Motor neuron (in vitro differentiated cells): ENCODE results near the gene PTPRB. TPM values are rescaled to one million over a fixed set of nuclear protein-coding genes. Genes with fewer than 3 reads are reported as not detected.

Source experiments
- ATAC-seq, 8 experiments: fragments of 200-7000 bp; cut with Tn5 transposase; replicated peaks in 6 of 8; 2 replicates each; pipeline ENCODE4 v1.8.0; 2021; ENCODE audit warnings: mild to moderate bottlenecking in 8 of 8, moderate library complexity in 8 of 8
- H3K27ac ChIP-seq, 2 donors: fragments of 250-450 bp; sonication (Bioruptor Pico); 2 replicates each; pipeline ENCODE4 v1.9.0; 2021; ENCODE audit warnings: antibody characterized with exemption in 2 of 2, mild to moderate bottlenecking in 2 of 2, moderate library complexity in 1 of 2
- H3K4me1 ChIP-seq, 2 donors: fragments of 250-450 bp; sonication (Bioruptor Pico); replicated peaks in 1 of 2; 2 replicates each; pipeline ENCODE4 v1.6.1; 2021; ENCODE audit warnings: antibody characterized with exemption in 2 of 2, mild to moderate bottlenecking in 2 of 2, moderate library complexity in 1 of 2
- H3K4me3 ChIP-seq, 5 donors: fragments of 250-450 bp; sonication (Bioruptor Pico); 2 replicates each; pipeline ENCODE4 v1.9.0; 2021; ENCODE audit warnings: antibody characterized with exemption in 5 of 5, mild to moderate bottlenecking in 5 of 5, moderate library complexity in 4 of 5
- WGBS, 10 experiments: fragments of 450-650 bp; shearing (Covaris generic); methylation state at CpG; one replicate each; pipeline ENCODE4 v1.0.0; 2022; 5-methylcytosine and 5-hydroxymethylcytosine counted together
- in situ Hi-C, 9 experiments: fragments of 400-800 bp; cut with MboI; loops; one replicate each; pipeline ENCODE4 v1.15.0; 2021; ENCODE audit warnings: low sequenced_read_pairs in 9 of 9, low pct_unique_long_range_greater_than_20kb in 2 of 9; ENCODE audit not compliant: unreplicated experiment in 9 of 9
- total RNA-seq, 8 experiments: library from RNA; unstranded; fragments of 300-600 nt; gene quantifications; 2 replicates each; pipeline versions ENCODE4 v1.2.3 to v1.2.4, GENCODE V29; 2022

PTPRB gene
- total RNA-seq, 8 experiments from 2014 or later: 0.03 to 1.0 (median 0.43) TPM; not detected in 1

DNA sequence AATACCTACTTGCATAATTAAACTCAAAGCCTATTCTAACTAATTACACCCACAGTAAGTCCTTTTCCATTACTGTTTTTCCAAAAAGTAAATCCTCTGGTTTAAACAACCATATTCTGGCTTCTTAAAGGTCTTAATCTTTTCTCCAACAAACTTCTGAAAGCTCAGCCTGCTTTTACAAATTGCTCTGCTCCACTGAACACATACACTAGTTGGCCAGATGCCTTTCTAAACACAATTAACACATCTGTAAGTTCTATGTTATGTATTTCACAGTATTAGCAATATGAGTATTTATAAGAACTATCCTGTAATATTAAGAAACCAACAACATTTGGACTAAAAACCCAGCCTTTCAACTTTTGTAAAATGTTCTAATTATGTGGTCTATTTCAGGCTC, 30.1 kb downstream of the PTPRB start:
- H3K4me3 ChIP-seq: no peak overlapping the region
- H3K27ac ChIP-seq: no peak overlapping the region
- peaks cover 4% of the 10 kb centered on the region in 2 donors for H3K4me1 ChIP-seq
- in situ Hi-C loops: no loop called here
- no peak for ATAC-seq

- Histone ChIP-seq H3K4me3 (no peak overlapping the region), H3K27ac (no peak overlapping the region), H3K4me1 (peaks cover 4% of the 10 kb centered on the region in 2 donors)
- in situ Hi-C loops: no loop called here
- ATAC-seq: no peak
- WGBS, 10 experiments: 60 to 100% (median 88%) methylated on average over 2 to 5 of the region's 5 CpGs
These were observed 31.3 kb downstream of the PTPRB start for GRCh38 chr12:70605976-70606375.

DNA sequence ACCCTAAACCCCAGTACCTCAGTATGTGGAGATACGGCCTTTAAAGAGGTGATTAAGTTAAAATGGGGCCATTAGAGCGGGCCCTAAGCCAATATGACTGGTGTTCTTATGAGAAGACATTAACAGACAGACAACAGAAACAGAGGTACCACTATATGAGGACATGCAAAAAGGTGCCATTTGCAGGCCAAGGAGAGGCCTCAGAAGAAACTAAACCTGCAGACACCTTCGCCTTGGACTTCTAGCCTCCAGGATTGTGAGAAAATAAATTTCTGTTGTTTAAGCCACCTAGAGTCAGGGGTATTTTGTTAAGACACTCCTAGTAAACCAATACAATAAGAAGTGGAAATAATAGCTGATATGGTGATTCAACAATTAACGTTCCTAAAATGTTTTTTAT, 32.6 kb downstream of the PTPRB start:
- Histone ChIP-seq H3K27ac (no peak overlapping the region), H3K4me3 (no peak overlapping the region), H3K4me1 (peaks cover 4% of the 10 kb centered on the region in 2 donors)
- ATAC-seq: no peak
- in situ Hi-C loops: no loop called here
- 56 to 100% (median 89%) methylated on average over 1 to 4 of the region's 4 CpGs; no CpG with 5 or more reads in 1 of the 10 experiments for WGBS, 10 experiments

DNA sequence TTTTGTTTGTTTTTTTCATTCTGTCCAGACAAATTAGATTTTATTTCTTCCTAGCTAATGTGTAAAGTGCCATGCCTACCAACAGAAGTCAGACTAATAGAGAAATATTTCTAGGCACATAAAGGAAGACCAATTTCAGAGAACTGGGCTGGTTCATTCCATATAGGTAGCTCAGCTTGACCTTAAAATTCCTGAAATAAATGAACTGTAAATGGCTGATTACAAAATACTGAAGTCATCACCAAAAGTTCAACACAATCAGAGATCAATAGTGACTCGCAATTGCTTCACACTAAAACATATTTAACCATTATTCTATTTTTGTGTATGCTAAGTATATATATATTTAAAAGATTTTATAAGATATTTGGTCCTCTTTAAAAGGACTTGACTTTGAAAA, 34.2 kb downstream of the PTPRB start:
- ATAC-seq: no peak
- Histone ChIP-seq H3K4me1 (no peaks in the 10 kb centered on the region), H3K27ac (no peak overlapping the region), H3K4me3 (no peak overlapping the region)
- in situ Hi-C loops: no loop called here
- 15 to 92% (median 89%) methylated on average over 1 of the region's 1 CpG; no CpG with 5 or more reads in 5 of the 10 experiments for WGBS, 10 experiments

DNA sequence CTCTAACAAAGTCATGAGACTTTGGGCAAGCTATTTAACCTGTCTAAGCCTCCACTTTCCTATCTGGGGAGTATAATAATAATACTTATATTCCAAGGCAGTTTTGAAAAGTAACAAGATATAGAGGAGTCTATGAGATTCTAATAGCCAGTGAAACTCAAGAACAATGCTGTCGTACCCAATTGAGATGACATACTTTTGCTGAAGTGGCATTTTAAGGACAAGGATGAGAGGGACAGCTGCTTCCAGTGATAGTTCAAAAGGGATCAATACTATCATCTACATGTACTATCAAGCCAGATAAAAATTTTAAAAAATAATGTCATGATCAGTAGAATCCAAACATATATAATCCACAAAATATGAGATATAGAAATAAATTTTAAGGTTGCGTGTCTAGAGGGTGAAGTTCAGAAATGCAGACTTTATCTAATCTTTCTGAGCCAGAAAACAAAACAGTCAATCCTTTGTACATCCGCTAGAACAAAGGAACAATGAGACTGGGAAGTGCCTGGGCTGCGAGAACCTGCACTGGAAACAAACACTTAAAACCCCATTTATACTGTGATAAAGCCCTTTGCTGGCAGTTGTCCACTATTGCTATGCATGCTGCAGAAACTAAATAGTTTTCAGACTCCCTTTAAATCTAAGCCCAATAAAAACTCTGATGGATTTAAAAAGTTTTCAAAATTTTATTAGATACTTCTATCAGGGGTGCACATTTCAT, 38.6 kb downstream of the PTPRB start:
- Histone ChIP-seq H3K27ac (no peak overlapping the region), H3K4me3 (no peak overlapping the region), H3K4me1 (no peaks in the 10 kb centered on the region)
- ATAC-seq: peak in 1 of 8 experiments; percentile 28
- 38 to 100% (median 81%) methylated on average over 1 to 4 of the region's 4 CpGs for WGBS, 10 experiments
- in situ Hi-C loops: loop anchor here in 7 of 9 experiments (10.0 to 25.0 kb wide), 5 partner anchors 116 to 711 kb away; no protein-coding TSS in a partner anchor

DNA sequence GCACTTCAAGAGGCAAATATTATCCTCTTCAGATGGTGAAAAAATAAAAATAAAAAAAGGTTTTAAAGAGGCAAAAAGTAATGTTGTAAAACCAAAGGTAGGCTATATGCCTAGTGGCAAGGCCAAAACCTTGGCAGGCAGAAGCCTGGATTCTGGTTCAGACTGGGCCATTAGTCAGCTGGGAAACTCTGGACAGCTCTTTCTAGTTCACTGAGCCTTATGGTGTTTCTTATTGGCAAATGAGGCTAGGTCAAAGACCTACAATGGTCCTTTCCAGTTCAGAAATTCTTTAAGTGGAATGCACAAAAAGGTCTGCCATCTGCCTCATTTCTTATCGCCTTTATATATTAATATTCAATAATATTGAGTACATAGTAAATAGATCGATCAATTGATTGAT, 44.6 kb downstream of the PTPRB start:
- Histone ChIP-seq H3K4me3 (no peak overlapping the region), H3K4me1 (no peaks in the 10 kb centered on the region), H3K27ac (no peak overlapping the region)
- in situ Hi-C loops: loop anchor here in 7 of 9 experiments (10.0 to 25.0 kb wide), 5 partner anchors 122 to 705 kb away; no protein-coding TSS in a partner anchor
- WGBS, 10 experiments: 64 to 100% (median 98%) methylated on average over 1 to 2 of the region's 2 CpGs; no CpG with 5 or more reads in 2 of the 10 experiments
- ATAC-seq: no peak

DNA sequence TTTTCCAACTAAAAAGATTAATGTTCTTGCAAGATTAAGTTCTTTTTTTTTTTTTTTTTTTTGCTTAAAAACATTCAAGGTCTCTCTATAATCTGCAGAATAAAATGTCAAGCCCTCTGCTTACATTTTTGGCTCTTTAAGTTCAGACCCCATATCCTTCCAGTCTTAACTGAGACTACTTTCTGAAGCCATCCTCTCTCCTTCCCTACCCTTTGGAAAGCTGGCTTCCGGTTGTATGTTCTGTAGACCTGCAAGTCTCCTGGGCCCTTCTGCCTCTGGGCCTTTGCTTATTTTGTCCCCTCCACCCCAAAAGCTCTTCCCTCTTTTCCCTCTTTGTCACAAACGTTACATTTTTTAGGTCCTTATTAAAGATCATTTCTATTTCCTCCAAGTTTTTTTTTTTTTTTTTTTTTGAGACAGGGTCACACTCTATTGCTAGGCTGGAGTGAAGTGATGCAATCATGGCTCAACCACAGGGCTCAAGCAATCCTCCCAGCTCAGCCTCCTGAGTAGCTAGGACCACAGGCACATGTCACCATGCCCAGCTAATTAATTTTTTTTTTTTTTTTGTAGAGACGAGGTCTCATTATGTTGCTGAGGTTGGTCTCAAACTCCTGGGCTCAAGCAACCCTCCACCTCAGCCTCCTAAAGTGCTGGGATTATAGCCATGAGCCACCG, 46.5 kb downstream of the PTPRB start:
- WGBS, 10 experiments: 44 to 100% (median 75%) methylated on average over 1 to 4 of the region's 4 CpGs; no CpG with 5 or more reads in 1 of the 10 experiments
- ATAC-seq: no peak
- H3K27ac ChIP-seq: no peak overlapping the region
- in situ Hi-C loops: loop anchor here in 7 of 9 experiments (10.0 to 25.0 kb wide), 5 partner anchors 124 to 703 kb away; no protein-coding TSS in a partner anchor
- H3K4me3 ChIP-seq: no peak overlapping the region
- H3K4me1 ChIP-seq: no peaks in the 10 kb centered on the region

GRCh38 chr12:70590051-70590450, 47.2 kb downstream of the PTPRB start:
- H3K4me1 ChIP-seq: no peaks in the 10 kb centered on the region
- H3K4me3 ChIP-seq: no peak overlapping the region
- ATAC-seq: peak in 4 of 8 experiments; percentile 61 to 92 (median 86)
- in situ Hi-C loops: loop anchor here in 7 of 9 experiments (10.0 to 25.0 kb wide), 5 partner anchors 125 to 703 kb away; no protein-coding TSS in a partner anchor
- 33 to 78% (median 53%) methylated on average over 3 to 6 of the region's 6 CpGs for WGBS, 10 experiments
- no peak overlapping the region for H3K27ac ChIP-seq

DNA sequence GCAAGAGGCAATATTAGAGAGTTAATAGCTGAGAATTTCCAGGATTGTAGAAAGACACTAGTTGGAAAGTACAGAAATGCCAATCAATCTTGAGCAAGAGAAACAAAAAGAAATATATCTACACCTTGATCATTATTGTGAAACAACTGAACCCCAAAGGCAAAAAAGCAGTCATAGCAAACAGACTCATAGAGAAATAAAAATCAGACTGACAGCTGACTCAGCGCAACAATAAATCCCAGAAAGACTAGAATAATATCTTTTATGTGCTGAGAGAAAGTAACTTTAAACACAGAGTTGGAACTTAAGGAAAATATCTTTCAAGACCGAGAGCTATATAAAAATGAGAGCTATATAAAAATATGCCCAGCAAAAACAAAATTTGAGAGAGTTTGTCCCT, 52.9 kb downstream of the PTPRB start:
- in situ Hi-C loops: loop anchor here in 7 of 9 experiments (10.0 to 25.0 kb wide), 4 partner anchors 253 to 700 kb away; no protein-coding TSS in a partner anchor

DNA sequence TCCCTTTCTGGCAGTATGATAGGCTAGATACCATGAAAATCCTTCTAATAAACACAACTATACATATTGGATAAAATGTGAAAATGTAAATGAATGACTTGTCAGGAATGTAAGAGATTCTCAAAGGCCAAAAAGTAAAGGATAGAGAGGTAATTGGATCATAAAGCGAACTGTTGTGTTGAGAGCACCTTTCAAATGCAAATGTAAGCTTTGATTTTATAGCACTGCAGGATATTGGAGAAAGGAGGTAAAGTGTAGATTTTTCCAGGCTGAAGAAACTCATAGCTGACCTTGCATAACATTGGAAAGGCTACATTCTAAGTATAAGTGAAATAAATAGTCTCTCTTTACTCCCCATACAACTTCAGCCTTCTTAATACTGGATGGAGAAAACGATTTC, 54.0 kb downstream of the PTPRB start:
- no peak overlapping the region for H3K27ac ChIP-seq
- in situ Hi-C loops: loop anchor here in 7 of 9 experiments (10.0 to 25.0 kb wide), 4 partner anchors 254 to 698 kb away; no protein-coding TSS in a partner anchor
- ATAC-seq: no peak
- no peak overlapping the region for H3K4me3 ChIP-seq
- no peaks in the 10 kb centered on the region for H3K4me1 ChIP-seq
- 0 to 100% (median 80%) methylated on average over 1 to 2 of the region's 2 CpGs; no CpG with 5 or more reads in 1 of the 10 experiments for WGBS, 10 experiments

More for the DNA sequence above, 52.9 kb downstream of the PTPRB start:
- H3K4me1 ChIP-seq: no peaks in the 10 kb centered on the region
- ATAC-seq: no peak
- H3K27ac ChIP-seq: no peak overlapping the region
- 42 to 100% (median 88%) methylated on average over 1 to 2 of the region's 2 CpGs for WGBS, 10 experiments
- no peak overlapping the region for H3K4me3 ChIP-seq

GRCh38 chr12:70581208-70581607, 56.0 kb downstream of the PTPRB start:
- WGBS, 10 experiments: 25 to 100% (median 80%) methylated on average over 1 of the region's 1 CpG; no CpG with 5 or more reads in 4 of the 10 experiments
- in situ Hi-C loops: loop anchor here in 7 of 9 experiments (10.0 to 25.0 kb wide), 4 partner anchors 256 to 696 kb away; no protein-coding TSS in a partner anchor
- H3K27ac ChIP-seq: no peak overlapping the region

GRCh38 chr12:70577283-70577634, 60.0 kb downstream of the PTPRB start:
- no peak overlapping the region for H3K4me3 ChIP-seq
- in situ Hi-C loops: loop anchor here in 8 of 9 experiments (10.0 to 25.0 kb wide), 4 partner anchors 260 to 692 kb away; no protein-coding TSS in a partner anchor
- WGBS, 10 experiments: 0 to 49% (median 17%) methylated on average over 1 to 3 of the region's 3 CpGs; no CpG with 5 or more reads in 1 of the 10 experiments
- no peak overlapping the region for H3K27ac ChIP-seq
- ATAC-seq: no peak
- H3K4me1 ChIP-seq: peaks cover 0 to 2% of the 10 kb centered on the region in 2 donors

More at GRCh38 chr12:70581208-70581607, 56.0 kb downstream of the PTPRB start:
- H3K4me1 ChIP-seq: peaks cover 0 to 2% of the 10 kb centered on the region in 2 donors
- H3K4me3 ChIP-seq: no peak overlapping the region
- no peak for ATAC-seq
